GM12874 (cell line): ENCODE data around the gene NRK.

Experiments
- TF ChIP-seq, protein P1 (sequence below): IDR thresholded peaks from 2 replicates; pipeline ENCODE4 v1.5.1; 2011; ENCODE audit warnings: low read depth, mild to moderate bottlenecking, control low read depth, low read length, moderate library complexity; ENCODE audit not compliant: insufficient read depth

Gene NRK

DNA sequence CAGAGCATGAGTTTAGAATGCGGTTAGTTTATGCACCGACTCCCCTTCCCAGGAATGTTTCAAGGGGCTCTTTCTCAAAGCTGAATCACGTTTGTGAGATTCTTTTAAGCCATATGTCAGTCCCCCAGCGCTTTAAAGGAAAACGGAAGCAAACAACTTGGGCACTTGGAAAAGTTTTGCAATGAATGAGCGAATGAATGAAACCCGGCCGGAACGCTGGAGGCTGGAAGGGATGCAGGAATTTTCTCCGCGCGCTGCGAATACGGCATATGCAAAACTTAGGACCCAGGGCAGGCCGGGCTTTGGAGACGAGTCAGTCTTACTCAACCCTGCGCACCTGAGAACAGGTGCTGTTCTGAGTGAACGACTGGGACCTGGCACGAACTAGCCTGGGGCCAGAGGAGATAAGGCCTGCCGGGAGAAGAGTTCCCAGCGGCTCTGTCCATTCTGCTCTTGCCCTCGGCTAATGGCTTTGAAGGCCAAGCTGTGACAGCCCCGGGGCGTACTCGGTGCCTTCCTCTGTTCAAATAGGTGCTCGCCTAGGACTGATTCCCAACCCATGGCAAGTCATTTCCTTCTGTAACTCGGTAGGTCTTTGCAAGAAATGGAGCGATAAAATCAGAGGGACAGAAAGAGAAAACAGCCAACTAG is 743 bp upstream of the NRK start:
- TF ChIP-seq, protein P1, sequence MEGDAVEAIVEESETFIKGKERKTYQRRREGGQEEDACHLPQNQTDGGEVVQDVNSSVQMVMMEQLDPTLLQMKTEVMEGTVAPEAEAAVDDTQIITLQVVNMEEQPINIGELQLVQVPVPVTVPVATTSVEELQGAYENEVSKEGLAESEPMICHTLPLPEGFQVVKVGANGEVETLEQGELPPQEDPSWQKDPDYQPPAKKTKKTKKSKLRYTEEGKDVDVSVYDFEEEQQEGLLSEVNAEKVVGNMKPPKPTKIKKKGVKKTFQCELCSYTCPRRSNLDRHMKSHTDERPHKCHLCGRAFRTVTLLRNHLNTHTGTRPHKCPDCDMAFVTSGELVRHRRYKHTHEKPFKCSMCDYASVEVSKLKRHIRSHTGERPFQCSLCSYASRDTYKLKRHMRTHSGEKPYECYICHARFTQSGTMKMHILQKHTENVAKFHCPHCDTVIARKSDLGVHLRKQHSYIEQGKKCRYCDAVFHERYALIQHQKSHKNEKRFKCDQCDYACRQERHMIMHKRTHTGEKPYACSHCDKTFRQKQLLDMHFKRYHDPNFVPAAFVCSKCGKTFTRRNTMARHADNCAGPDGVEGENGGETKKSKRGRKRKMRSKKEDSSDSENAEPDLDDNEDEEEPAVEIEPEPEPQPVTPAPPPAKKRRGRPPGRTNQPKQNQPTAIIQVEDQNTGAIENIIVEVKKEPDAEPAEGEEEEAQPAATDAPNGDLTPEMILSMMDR, result no peak

DNA sequence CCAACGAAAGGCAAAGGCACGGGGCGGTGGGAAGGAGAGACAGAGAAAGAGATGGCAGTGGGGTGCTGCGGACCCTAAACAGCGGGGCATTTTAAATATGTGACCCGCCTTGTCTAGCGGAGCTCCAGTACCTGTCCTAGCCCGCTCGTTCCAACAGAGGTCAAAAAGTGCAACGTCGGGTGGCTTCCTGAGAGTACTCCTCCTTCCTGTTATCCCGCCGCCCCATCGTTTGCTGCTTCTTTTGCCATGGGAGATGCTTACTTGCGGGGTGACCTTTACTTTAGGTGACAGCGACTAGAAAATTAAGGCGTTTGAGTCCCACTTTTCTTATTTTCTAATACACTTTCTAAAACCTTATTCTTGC is 735 bp downstream of the NRK start:
- TF ChIP-seq, protein P1, result no peak

DNA sequence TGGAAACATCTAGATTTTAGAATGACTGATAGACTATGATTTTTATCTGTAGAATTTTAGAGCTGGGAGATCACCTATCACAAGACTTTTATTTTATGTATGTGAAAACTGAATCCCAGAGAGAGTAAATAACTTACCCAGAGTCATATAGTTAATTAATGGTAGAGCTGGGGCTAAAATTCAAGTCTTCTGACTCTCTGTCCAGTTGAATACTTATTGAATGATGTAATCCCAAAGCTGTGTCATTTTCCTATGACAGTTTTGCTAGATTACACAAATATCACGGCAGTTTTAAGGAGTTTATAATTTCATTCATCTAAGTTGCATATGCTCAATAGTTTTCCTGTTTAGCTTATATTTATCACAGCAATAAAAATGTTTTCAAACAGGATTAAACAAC is 6.7 kb downstream of the NRK start:
- TF ChIP-seq, protein P1, result no peak

DNA sequence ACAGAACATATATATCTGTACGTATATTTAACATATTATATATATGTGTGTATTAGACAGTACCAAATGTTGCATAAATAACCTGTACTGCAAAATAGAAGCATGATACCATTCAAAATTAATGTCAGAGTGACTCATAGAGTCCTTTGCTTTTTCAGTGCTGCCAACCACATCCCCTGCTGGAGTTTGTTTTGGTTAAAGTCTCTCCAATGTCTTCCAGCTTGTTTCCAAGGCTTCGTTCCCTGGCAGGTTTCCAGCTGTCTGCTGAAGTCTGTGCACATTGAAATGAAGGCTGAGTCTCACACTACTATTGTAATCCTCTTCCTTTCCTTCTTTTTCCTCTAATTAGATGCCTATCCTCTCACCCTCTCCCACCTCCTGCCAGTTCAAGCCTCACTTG is 14.9 kb downstream of the NRK start:
- TF ChIP-seq, protein P1, result no peak

DNA sequence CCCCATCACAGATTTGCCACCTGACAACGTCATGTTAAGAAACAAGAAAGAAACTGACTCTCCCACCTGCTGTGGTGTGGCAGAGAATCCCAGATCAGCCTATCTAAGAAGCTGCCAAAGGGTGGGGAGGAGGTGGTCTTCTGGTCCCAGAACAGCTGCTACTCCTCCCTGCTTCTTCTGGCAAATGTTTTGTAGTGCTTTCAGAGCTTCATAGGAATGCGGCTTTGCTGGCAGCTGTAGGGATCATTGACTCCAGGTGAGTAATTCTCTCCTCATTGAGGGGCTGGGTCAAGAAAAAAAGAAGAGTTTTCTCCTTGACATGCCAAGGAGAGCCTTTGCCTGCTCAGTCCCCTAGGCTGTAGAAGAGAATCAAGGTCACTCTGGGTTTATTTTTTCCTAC is 23.3 kb downstream of the NRK start:
- TF ChIP-seq, protein P1, result no peak

DNA sequence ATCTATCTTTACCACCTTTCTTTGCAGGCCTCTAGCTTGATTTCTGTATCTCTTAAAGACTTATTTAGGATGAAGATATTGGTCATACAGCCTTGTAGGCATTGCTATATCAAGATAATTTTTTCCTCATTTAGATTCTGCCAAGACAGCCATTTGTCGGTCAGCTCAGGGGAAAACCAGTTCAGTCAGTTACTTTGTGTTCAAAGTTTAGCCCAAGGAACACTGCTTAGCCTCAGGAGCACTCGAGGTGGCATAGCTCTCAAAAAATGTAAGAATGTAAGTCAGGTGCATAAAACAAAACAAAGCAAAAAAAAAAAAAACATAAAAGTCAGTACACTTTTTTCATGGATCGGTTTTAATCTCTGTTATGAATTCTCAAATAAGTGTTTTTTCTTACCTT is 43.4 kb downstream of the NRK start:
- TF ChIP-seq, protein P1, result no peak

DNA sequence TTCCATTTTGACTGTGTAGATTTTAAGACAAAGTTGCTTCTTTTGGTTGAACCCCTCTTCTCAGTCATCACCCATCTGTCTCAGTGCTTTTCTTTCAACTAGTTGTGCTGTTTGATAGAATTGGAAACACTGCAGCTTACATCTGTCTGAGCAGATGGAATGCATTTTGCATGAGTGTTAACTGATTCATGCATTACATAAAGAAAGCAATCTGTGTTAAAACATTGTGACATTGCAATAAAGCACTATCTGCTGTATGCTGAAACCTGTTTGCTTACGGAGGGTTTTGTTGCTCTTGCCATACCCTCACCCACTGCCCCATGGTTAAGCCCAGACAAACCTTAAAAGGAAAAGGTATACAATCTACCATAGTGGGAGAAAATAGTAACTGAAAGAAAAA is 47.4 kb downstream of the NRK start:
- TF ChIP-seq, protein P1, result no peak
